Chondrocyte (in vitro differentiated cells): Measurements from ENCODE around the gene TBC1D32. TPM values are rescaled to one million over a fixed set of nuclear protein-coding genes. Genes with fewer than 3 reads are reported as not detected.

Source experiments
- DNase-seq: peaks from one replicate; pipeline ENCODE4 v3.0.0; 2021; ENCODE audit warnings: mixed read lengths, low spot score
- H3K27ac Mint-ChIP-seq: one replicate; pipeline ENCODE4 v1.8.0; 2021; ENCODE audit warnings: mild to moderate bottlenecking, moderate library complexity, mixed read lengths; ENCODE audit not compliant: unreplicated experiment
- H3K27me3 Mint-ChIP-seq: 2 replicates; pipeline ENCODE4 v1.8.0; 2021; ENCODE audit warnings: low read depth, mixed read lengths
- H3K36me3 Mint-ChIP-seq: 2 replicates; pipeline ENCODE4 v1.8.0; 2021; ENCODE audit warnings: low read depth, mixed read lengths
- H3K4me1 Mint-ChIP-seq: 2 replicates; pipeline ENCODE4 v1.8.0; 2021; ENCODE audit warnings: low read depth, mild to moderate bottlenecking, mixed read lengths
- H3K4me3 Mint-ChIP-seq: one replicate; pipeline ENCODE4 v1.8.0; 2021; ENCODE audit warnings: mild to moderate bottlenecking, moderate library complexity, mixed read lengths; ENCODE audit not compliant: unreplicated experiment
- H3K9me3 Mint-ChIP-seq: 2 replicates; pipeline ENCODE4 v1.8.0; 2021; ENCODE audit warnings: low read depth, mixed read lengths
- CTCF ChIP-seq: fragments of 200-600 bp; sonication (generic); IDR thresholded peaks from 2 replicates; pipeline ENCODE4 v1.5.0; 2021; ENCODE audit warnings: antibody characterized with exemption, mild to moderate bottlenecking, moderate library complexity
- total RNA-seq: library from RNA; stranded (reverse); gene quantifications from 3 replicates; pipeline ENCODE4 v1.2.1, GENCODE V29; 2021

Gene TBC1D32
- total RNA-seq, 1 donor from 2014 or later, result 8.9 TPM

GRCh38 chr6:121274666-121275295, 59.5 kb downstream of the TBC1D32 start:
- Mint-ChIP-seq H3K36me3 (peaks cover 11% of the 10 kb centered on the region), H3K9me3 (peaks cover 12% of the 10 kb centered on the region), H3K4me1 (no peaks in the 10 kb centered on the region), H3K4me3 (no peak overlapping the region), H3K27me3 (no peaks in the 10 kb centered on the region), H3K27ac (no peak overlapping the region)
- no peak for DNase-seq
- TF ChIP-seq CTCF, result no peak

GRCh38 chr6:121263742-121264141, 70.5 kb downstream of the TBC1D32 start:
- Mint-ChIP-seq H3K9me3 (peaks cover 41% of the 10 kb centered on the region), H3K4me3 (no peak overlapping the region), H3K36me3 (peaks cover 45% of the 10 kb centered on the region), H3K27me3 (no peaks in the 10 kb centered on the region), H3K27ac (no peak overlapping the region), H3K4me1 (peaks cover 9% of the 10 kb centered on the region)
- no peak for DNase-seq
- no peak for TF ChIP-seq CTCF

GRCh38 chr6:121260651-121261102, 73.6 kb downstream of the TBC1D32 start:
- H3K9me3 Mint-ChIP-seq, result peaks cover 30% of the 10 kb centered on the region
- TF ChIP-seq CTCF, result no peak
- no peaks in the 10 kb centered on the region for H3K27me3 Mint-ChIP-seq
- H3K27ac Mint-ChIP-seq, result peak overlapping the region; percentile 13
- peaks cover 35% of the 10 kb centered on the region for H3K36me3 Mint-ChIP-seq
- H3K4me1 Mint-ChIP-seq, result peaks cover 9% of the 10 kb centered on the region
- no peak for DNase-seq
- H3K4me3 Mint-ChIP-seq, result no peak overlapping the region

GRCh38 chr6:121247386-121247785, 86.9 kb downstream of the TBC1D32 start:
- peaks cover 32% of the 10 kb centered on the region for H3K36me3 Mint-ChIP-seq
- H3K9me3 Mint-ChIP-seq, result peaks cover 43% of the 10 kb centered on the region
- H3K4me1 Mint-ChIP-seq, result no peaks in the 10 kb centered on the region
- H3K4me3 Mint-ChIP-seq, result no peak overlapping the region
- DNase-seq, result no peak
- no peak for TF ChIP-seq CTCF
- no peak overlapping the region for H3K27ac Mint-ChIP-seq
- no peaks in the 10 kb centered on the region for H3K27me3 Mint-ChIP-seq

- Mint-ChIP-seq H3K27me3 (no peaks in the 10 kb centered on the region), H3K9me3 (peaks cover 9% of the 10 kb centered on the region), H3K36me3 (peaks cover 7% of the 10 kb centered on the region), H3K4me3 (no peak overlapping the region), H3K27ac (no peak overlapping the region), H3K4me1 (no peaks in the 10 kb centered on the region)
- DNase-seq, result no peak
- TF ChIP-seq CTCF, result no peak
Measured at GRCh38 chr6:121242386-121242785, 91.9 kb downstream of the TBC1D32 start.
